ENCODE data around the gene PDZD7.
"Not testable (repeated sequence)": the region's sequence is repeated elsewhere in the genome, so short reads cannot be mapped to it uniquely, and the experiment has no call there.

Gene PDZD7

GRCh38 chr10:101040851-101041250, 9.9 kb upstream of the PDZD7 start:
- peaks cover 38% of the 10 kb centered on the region for H3K36me3 ChIP-seq (ENCODE audit: control insufficient read depth, insufficient read depth, low read length)
- peaks cover 11% of the 10 kb centered on the region for H3K4me1 ChIP-seq (ENCODE audit: control insufficient read depth, insufficient read depth, low read length, poor library complexity, severe bottlenecking)
- no peak overlapping the region for H3K4me3 ChIP-seq (ENCODE audit: insufficient read depth, low read depth, low read length, poor library complexity, severe bottlenecking)
- no peaks in the 10 kb centered on the region for H3K27me3 ChIP-seq (replicated peaks; ENCODE audit: control insufficient read depth, insufficient read depth, low read length, poor library complexity, severe bottlenecking)
- H3K27ac ChIP-seq (ENCODE audit: insufficient read depth, low read length, poor library complexity, severe bottlenecking) = no peak overlapping the region
- DNase-seq = no peak
- H3K9me3 ChIP-seq (ENCODE audit: control insufficient read depth, low read length) = no peaks in the 10 kb centered on the region

- Histone ChIP-seq H3K9me3 (ENCODE audit: control insufficient read depth, low read length) (no peaks in the 10 kb centered on the region), H3K27me3 (replicated peaks; ENCODE audit: control insufficient read depth, insufficient read depth, low read length, poor library complexity, severe bottlenecking) (no peaks in the 10 kb centered on the region), H3K36me3 (ENCODE audit: control insufficient read depth, insufficient read depth, low read length) (peaks cover 46% of the 10 kb centered on the region), H3K4me1 (ENCODE audit: control insufficient read depth, insufficient read depth, low read length, poor library complexity, severe bottlenecking) (peaks cover 11% of the 10 kb centered on the region), H3K27ac (ENCODE audit: insufficient read depth, low read length, poor library complexity, severe bottlenecking) (no peak overlapping the region), H3K4me3 (ENCODE audit: insufficient read depth, low read depth, low read length, poor library complexity, severe bottlenecking) (no peak overlapping the region)
- no peak for DNase-seq
Observed at GRCh38 chr10:101040061-101040460, 9.1 kb upstream of the PDZD7 start.

GRCh38 chr10:101038484-101038883, 7.6 kb upstream of the PDZD7 start:
- Histone ChIP-seq H3K4me1 (ENCODE audit: control insufficient read depth, insufficient read depth, low read length, poor library complexity, severe bottlenecking) (peaks cover 11% of the 10 kb centered on the region), H3K4me3 (ENCODE audit: insufficient read depth, low read depth, low read length, poor library complexity, severe bottlenecking) (no peak overlapping the region), H3K36me3 (ENCODE audit: control insufficient read depth, insufficient read depth, low read length) (peaks cover 52% of the 10 kb centered on the region), H3K27ac (ENCODE audit: insufficient read depth, low read length, poor library complexity, severe bottlenecking) (no peak overlapping the region), H3K9me3 (ENCODE audit: control insufficient read depth, low read length) (no peaks in the 10 kb centered on the region), H3K27me3 (replicated peaks; ENCODE audit: control insufficient read depth, insufficient read depth, low read length, poor library complexity, severe bottlenecking) (no peaks in the 10 kb centered on the region)
- no peak for DNase-seq

- H3K9me3 ChIP-seq (ENCODE audit: control insufficient read depth, low read length) = no peaks in the 10 kb centered on the region
- peaks cover 11% of the 10 kb centered on the region for H3K4me1 ChIP-seq (ENCODE audit: control insufficient read depth, insufficient read depth, low read length, poor library complexity, severe bottlenecking)
- no peak for DNase-seq
- peaks cover 52% of the 10 kb centered on the region for H3K36me3 ChIP-seq (ENCODE audit: control insufficient read depth, insufficient read depth, low read length)
- no peak overlapping the region for H3K4me3 ChIP-seq (ENCODE audit: insufficient read depth, low read depth, low read length, poor library complexity, severe bottlenecking)
- no peaks in the 10 kb centered on the region for H3K27me3 ChIP-seq (replicated peaks; ENCODE audit: control insufficient read depth, insufficient read depth, low read length, poor library complexity, severe bottlenecking)
- no peak overlapping the region for H3K27ac ChIP-seq (ENCODE audit: insufficient read depth, low read length, poor library complexity, severe bottlenecking)
Observed at GRCh38 chr10:101036726-101037125, 5.8 kb upstream of the PDZD7 start.

GRCh38 chr10:101035916-101036702, 5.2 kb upstream of the PDZD7 start:
- H3K36me3 ChIP-seq (ENCODE audit: control insufficient read depth, insufficient read depth, low read length) = peaks cover 52% of the 10 kb centered on the region

GRCh38 chr10:101035314-101035713, 4.4 kb upstream of the PDZD7 start:
- no peak for DNase-seq
- Histone ChIP-seq H3K27ac (ENCODE audit: insufficient read depth, low read length, poor library complexity, severe bottlenecking) (no peak overlapping the region), H3K4me1 (ENCODE audit: control insufficient read depth, insufficient read depth, low read length, poor library complexity, severe bottlenecking) (peaks cover 17% of the 10 kb centered on the region), H3K36me3 (ENCODE audit: control insufficient read depth, insufficient read depth, low read length) (peaks cover 52% of the 10 kb centered on the region), H3K4me3 (ENCODE audit: insufficient read depth, low read depth, low read length, poor library complexity, severe bottlenecking) (no peak overlapping the region), H3K9me3 (ENCODE audit: control insufficient read depth, low read length) (no peaks in the 10 kb centered on the region), H3K27me3 (replicated peaks; ENCODE audit: control insufficient read depth, insufficient read depth, low read length, poor library complexity, severe bottlenecking) (no peaks in the 10 kb centered on the region)

More at GRCh38 chr10:101035916-101036702, 5.2 kb upstream of the PDZD7 start:
- no peak overlapping the region for H3K4me3 ChIP-seq (ENCODE audit: insufficient read depth, low read depth, low read length, poor library complexity, severe bottlenecking)
- no peak overlapping the region for H3K27ac ChIP-seq (ENCODE audit: insufficient read depth, low read length, poor library complexity, severe bottlenecking)
- H3K4me1 ChIP-seq (ENCODE audit: control insufficient read depth, insufficient read depth, low read length, poor library complexity, severe bottlenecking) = peaks cover 11% of the 10 kb centered on the region
- DNase-seq = no peak
- H3K27me3 ChIP-seq (replicated peaks; ENCODE audit: control insufficient read depth, insufficient read depth, low read length, poor library complexity, severe bottlenecking) = no peaks in the 10 kb centered on the region
- H3K9me3 ChIP-seq (ENCODE audit: control insufficient read depth, low read length) = no peaks in the 10 kb centered on the region

- H3K27ac ChIP-seq (ENCODE audit: insufficient read depth, low read length, poor library complexity, severe bottlenecking); H3K9me3 ChIP-seq (ENCODE audit: control insufficient read depth, low read length); DNase-seq; H3K27me3 ChIP-seq (replicated peaks; ENCODE audit: control insufficient read depth, insufficient read depth, low read length, poor library complexity, severe bottlenecking); H3K4me3 ChIP-seq (ENCODE audit: insufficient read depth, low read depth, low read length, poor library complexity, severe bottlenecking): not testable (repeated sequence)
- H3K4me1 ChIP-seq (ENCODE audit: control insufficient read depth, insufficient read depth, low read length, poor library complexity, severe bottlenecking) = peaks cover 18% of the 10 kb centered on the region
- peaks cover 47% of the 10 kb centered on the region for H3K36me3 ChIP-seq (ENCODE audit: control insufficient read depth, insufficient read depth, low read length)
Observed at GRCh38 chr10:101034404-101034803, 3.5 kb upstream of the PDZD7 start.

- H3K4me3 ChIP-seq (ENCODE audit: insufficient read depth, low read depth, low read length, poor library complexity, severe bottlenecking) = no peak overlapping the region
- H3K27ac ChIP-seq (ENCODE audit: insufficient read depth, low read length, poor library complexity, severe bottlenecking) = no peak overlapping the region
- H3K27me3 ChIP-seq (replicated peaks; ENCODE audit: control insufficient read depth, insufficient read depth, low read length, poor library complexity, severe bottlenecking) = no peaks in the 10 kb centered on the region
- peaks cover 38% of the 10 kb centered on the region for H3K36me3 ChIP-seq (ENCODE audit: control insufficient read depth, insufficient read depth, low read length)
- no peak for DNase-seq
- H3K9me3 ChIP-seq (ENCODE audit: control insufficient read depth, low read length) = no peaks in the 10 kb centered on the region
- H3K4me1 ChIP-seq (ENCODE audit: control insufficient read depth, insufficient read depth, low read length, poor library complexity, severe bottlenecking) = peaks cover 18% of the 10 kb centered on the region
Observed at GRCh38 chr10:101033276-101033675, 2.3 kb upstream of the PDZD7 start.

- H3K27ac ChIP-seq (ENCODE audit: insufficient read depth, low read length, poor library complexity, severe bottlenecking) = peak overlapping the region; percentile 92
- H3K4me3 ChIP-seq (ENCODE audit: insufficient read depth, low read depth, low read length, poor library complexity, severe bottlenecking) = peak overlapping the region; percentile 82
- H3K4me1 ChIP-seq (ENCODE audit: control insufficient read depth, insufficient read depth, low read length, poor library complexity, severe bottlenecking) = peaks cover 18% of the 10 kb centered on the region
- no peaks in the 10 kb centered on the region for H3K27me3 ChIP-seq (replicated peaks; ENCODE audit: control insufficient read depth, insufficient read depth, low read length, poor library complexity, severe bottlenecking)
- peaks cover 33% of the 10 kb centered on the region for H3K36me3 ChIP-seq (ENCODE audit: control insufficient read depth, insufficient read depth, low read length)
- no peaks in the 10 kb centered on the region for H3K9me3 ChIP-seq (ENCODE audit: control insufficient read depth, low read length)
- peak; percentile 32 to 45 (median 45) for DNase-seq
Observed at GRCh38 chr10:101032637-101033224, 1.8 kb upstream of the PDZD7 start.
